Mucosa of rectum (tissue), 2 donors: Measurements from ENCODE around the gene KRTDAP.

Experiments used
- H3K27ac ChIP-seq, 2 donors: one replicate each; pipeline ENCODE4 v1.7.0; 2013; ENCODE audit warnings: inconsistent platforms in 2 of 2, low read depth in 2 of 2, low read length in 2 of 2
- H3K27me3 ChIP-seq, 2 donors: one replicate each; pipeline ENCODE4 v1.7.0; 2013; ENCODE audit warnings: low read length in 2 of 2; ENCODE audit not compliant: control insufficient read depth in 2 of 2, insufficient read depth in 2 of 2
- H3K36me3 ChIP-seq, 2 donors: one replicate each; pipeline ENCODE4 v1.7.0; 2013; ENCODE audit warnings: low read length in 2 of 2; ENCODE audit not compliant: control insufficient read depth in 2 of 2, insufficient read depth in 2 of 2
- H3K4me1 ChIP-seq, 2 donors: one replicate each; pipeline ENCODE4 v1.7.0; 2013; ENCODE audit warnings: low read length in 2 of 2, mild to moderate bottlenecking in 1 of 2; ENCODE audit not compliant: control insufficient read depth in 2 of 2, insufficient read depth in 2 of 2
- H3K4me3 ChIP-seq, 2 donors: one replicate each; pipeline ENCODE4 v1.7.0; 2013; ENCODE audit warnings: low read length in 2 of 2
- H3K9ac ChIP-seq, 2 donors: one replicate each; pipeline ENCODE4 v1.7.0; 2013; ENCODE audit warnings: low read length in 2 of 2, low read depth in 1 of 2, mild to moderate bottlenecking in 1 of 2
- H3K9me3 ChIP-seq, 2 donors: one replicate each; pipeline ENCODE4 v1.7.0; 2013; ENCODE audit warnings: low read length in 2 of 2; ENCODE audit not compliant: control insufficient read depth in 2 of 2
- donor health status: healthy.
- donor health status: Normal muscosa, but diverticular disease.

KRTDAP gene

GRCh38 chr19:35525873-35526272 is 35.6 kb upstream of the KRTDAP start:
- no peaks in the 10 kb centered on the region for H3K36me3 ChIP-seq

GRCh38 chr19:35524181-35524837 is 34.0 kb upstream of the KRTDAP start:
- no peak overlapping the region for H3K27ac ChIP-seq
- H3K4me1 ChIP-seq = peaks cover 0 to 3% of the 10 kb centered on the region in 2 donors
- peaks cover 0 to 5% of the 10 kb centered on the region in 2 donors for H3K27me3 ChIP-seq
- no peaks in the 10 kb centered on the region for H3K9me3 ChIP-seq
- no peak overlapping the region for H3K9ac ChIP-seq
- H3K36me3 ChIP-seq = no peaks in the 10 kb centered on the region
- no peak overlapping the region for H3K4me3 ChIP-seq

More at GRCh38 chr19:35525873-35526272, 35.6 kb upstream of the KRTDAP start:
- Histone ChIP-seq H3K4me1 (peaks cover 0 to 3% of the 10 kb centered on the region in 2 donors), H3K9ac (no peak overlapping the region), H3K27me3 (peaks cover 0 to 9% of the 10 kb centered on the region in 2 donors), H3K9me3 (no peaks in the 10 kb centered on the region), H3K27ac (no peak overlapping the region), H3K4me3 (no peak overlapping the region)

GRCh38 chr19:35522745-35523327 is 32.6 kb upstream of the KRTDAP start:
- no peaks in the 10 kb centered on the region for H3K27me3 ChIP-seq

DNA sequence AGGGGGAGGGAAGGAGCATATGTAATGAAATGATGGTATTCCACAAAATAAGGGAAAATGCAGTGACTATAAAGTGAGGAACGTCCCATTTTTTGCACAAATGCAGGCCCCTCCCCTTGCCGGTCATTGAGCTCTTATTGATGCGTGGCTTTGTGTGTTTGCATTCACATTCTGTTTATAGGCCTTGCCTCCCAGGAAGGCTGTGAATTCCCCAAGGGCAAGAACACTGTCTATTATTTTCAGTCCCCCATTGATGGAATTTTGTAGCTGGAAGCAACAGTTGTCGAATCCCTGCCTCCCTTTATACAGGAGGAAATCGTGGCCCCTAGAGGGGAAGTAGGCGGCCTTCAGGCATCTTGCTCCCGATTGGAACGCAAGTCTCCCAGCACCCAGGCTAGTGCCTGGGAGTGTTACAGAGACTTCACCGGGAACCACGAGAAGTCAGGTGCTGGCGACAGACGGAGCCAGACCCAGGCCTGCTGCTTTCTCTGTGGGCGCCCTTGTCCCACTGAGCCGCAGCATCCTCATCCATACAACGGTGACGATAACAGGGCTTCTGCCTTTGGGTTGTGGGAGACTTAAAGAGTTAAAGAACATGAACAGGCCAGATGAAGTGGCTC is 31.0 kb upstream of the KRTDAP start:
- H3K4me3 ChIP-seq = no peak overlapping the region
- no peak overlapping the region for H3K9ac ChIP-seq
- no peak overlapping the region for H3K27ac ChIP-seq
- H3K27me3 ChIP-seq = no peaks in the 10 kb centered on the region
- no peaks in the 10 kb centered on the region for H3K36me3 ChIP-seq
- H3K9me3 ChIP-seq = no peaks in the 10 kb centered on the region
- peaks cover 0 to 3% of the 10 kb centered on the region in 2 donors for H3K4me1 ChIP-seq

More at GRCh38 chr19:35522745-35523327, 32.6 kb upstream of the KRTDAP start:
- Histone ChIP-seq H3K9me3 (no peaks in the 10 kb centered on the region), H3K4me1 (peaks cover 0 to 3% of the 10 kb centered on the region in 2 donors), H3K36me3 (no peaks in the 10 kb centered on the region), H3K9ac (no peak overlapping the region), H3K4me3 (no peak overlapping the region), H3K27ac (no peak overlapping the region)

- H3K9me3 ChIP-seq = no peaks in the 10 kb centered on the region
- H3K4me1 ChIP-seq = peaks cover 0 to 3% of the 10 kb centered on the region in 2 donors
These were observed 29.0 kb upstream of the KRTDAP start for GRCh38 chr19:35519291-35519690.

DNA sequence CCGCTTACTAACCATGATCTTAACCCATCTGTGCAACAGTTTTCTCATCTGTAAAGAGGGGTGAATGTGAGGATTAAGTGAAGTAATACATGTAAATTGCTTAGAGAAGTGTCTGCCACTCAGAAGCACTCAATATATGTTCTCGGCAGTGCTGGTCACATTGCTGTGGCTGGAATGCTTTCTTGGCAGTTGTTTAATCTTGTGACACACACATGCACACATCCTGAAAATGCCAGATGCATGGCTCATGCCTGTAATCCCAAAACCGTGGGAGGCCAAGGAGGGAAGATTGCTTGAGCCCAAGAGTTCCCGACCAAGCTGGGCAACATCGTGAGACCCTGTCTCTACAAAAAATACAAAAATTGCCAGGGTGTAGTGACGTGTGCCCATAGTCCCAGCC is 28.0 kb upstream of the KRTDAP start:
- peaks cover 2 to 3% of the 10 kb centered on the region in 2 donors for H3K27me3 ChIP-seq
- H3K9ac ChIP-seq = no peak overlapping the region
- H3K36me3 ChIP-seq = no peaks in the 10 kb centered on the region
- H3K4me1 ChIP-seq = peaks cover 0 to 3% of the 10 kb centered on the region in 2 donors
- no peak overlapping the region for H3K4me3 ChIP-seq
- H3K27ac ChIP-seq = no peak overlapping the region
- no peaks in the 10 kb centered on the region for H3K9me3 ChIP-seq

More at GRCh38 chr19:35519291-35519690, 29.0 kb upstream of the KRTDAP start:
- H3K9ac ChIP-seq = no peak overlapping the region
- H3K36me3 ChIP-seq = no peaks in the 10 kb centered on the region
- H3K4me3 ChIP-seq = no peak overlapping the region
- H3K27ac ChIP-seq = no peak overlapping the region
- peaks cover 0 to 1% of the 10 kb centered on the region in 2 donors for H3K27me3 ChIP-seq

DNA sequence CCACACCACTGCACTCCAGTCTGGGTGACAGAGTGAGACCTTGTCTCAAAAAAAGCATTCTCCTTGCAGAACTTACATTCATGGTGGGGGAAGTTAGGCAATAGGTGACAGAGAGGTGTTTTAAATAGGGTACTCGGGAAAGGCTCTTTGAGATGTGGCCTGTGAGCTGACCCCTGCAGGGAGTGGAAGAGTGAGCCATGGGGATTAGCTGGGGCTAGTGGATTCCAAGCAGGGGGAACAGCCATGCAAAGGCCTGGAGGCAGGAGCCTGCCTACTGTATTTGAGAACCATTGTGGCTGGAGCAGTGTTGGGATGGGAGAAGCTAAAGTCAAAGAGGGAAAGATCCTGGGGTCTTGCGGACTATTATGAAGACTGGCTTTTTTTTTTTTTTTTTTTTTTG is 27.1 kb upstream of the KRTDAP start:
- H3K4me3 ChIP-seq = no peak overlapping the region
- H3K4me1 ChIP-seq = no peaks in the 10 kb centered on the region
- no peak overlapping the region for H3K27ac ChIP-seq
- no peak overlapping the region for H3K9ac ChIP-seq
- no peaks in the 10 kb centered on the region for H3K36me3 ChIP-seq
- peaks cover 2 to 3% of the 10 kb centered on the region in 2 donors for H3K27me3 ChIP-seq
- H3K9me3 ChIP-seq = no peaks in the 10 kb centered on the region

- H3K9me3 ChIP-seq = no peaks in the 10 kb centered on the region
- no peaks in the 10 kb centered on the region for H3K36me3 ChIP-seq
- peaks cover 2 to 3% of the 10 kb centered on the region in 2 donors for H3K27me3 ChIP-seq
- H3K4me1 ChIP-seq = no peaks in the 10 kb centered on the region
- H3K9ac ChIP-seq = no peak overlapping the region
- H3K4me3 ChIP-seq = no peak overlapping the region
- H3K27ac ChIP-seq = no peak overlapping the region
These were observed 26.0 kb upstream of the KRTDAP start for GRCh38 chr19:35516310-35516709.

GRCh38 chr19:35514282-35514809 is 24.1 kb upstream of the KRTDAP start:
- no peaks in the 10 kb centered on the region for H3K36me3 ChIP-seq
- no peak overlapping the region for H3K9ac ChIP-seq
- peaks cover 0 to 8% of the 10 kb centered on the region in 2 donors for H3K4me1 ChIP-seq
- H3K27ac ChIP-seq = no peak overlapping the region
- H3K9me3 ChIP-seq = no peaks in the 10 kb centered on the region
- peaks cover 3 to 5% of the 10 kb centered on the region in 2 donors for H3K27me3 ChIP-seq
- no peak overlapping the region for H3K4me3 ChIP-seq
